Measurements from ENCODE around the gene GRID1. TPM values are rescaled to one million over a fixed set of nuclear protein-coding genes. Genes with fewer than 3 reads are reported as not detected.

GRID1 gene
- total and polyA plus RNA-seq, 9 of the 15 experiments (the other 6 are each of a cell fraction or from before 2014, with no cell fraction given), result 0.01 to 7.2 (median 1.2) TPM

- H3K27ac ChIP-seq (ENCODE audit: extremely low read depth, low read depth, low read length), result no peak overlapping the region
- no peak for ATAC-seq
- H3K9me3 ChIP-seq (replicated peaks; ENCODE audit: control insufficient read depth, insufficient read depth, low read depth, low read length), result no peaks in the 10 kb centered on the region
- intact Hi-C loops (cut with micrococcal nuclease), result no loop called here
- WGBS (ENCODE audit: insufficient coverage, low coverage, missing lambda C conversion rate), result 0% methylated on average over 9 of the region's 18 CpGs
- H3K4me2 ChIP-seq (ENCODE audit: insufficient read depth, low read length), result no peak overlapping the region
- no peaks in the 10 kb centered on the region for H3K9me1 ChIP-seq (ENCODE audit: control insufficient read depth, insufficient read depth, low read length)
- in situ Hi-C loops (cut with MboI), result no loop called here
- no peaks in the 10 kb centered on the region for H4K20me1 ChIP-seq (replicated peaks; ENCODE audit: control insufficient read depth, insufficient read depth, low read length)
- H3K4me1 ChIP-seq (replicated peaks in 1 of 2; ENCODE audit: control insufficient read depth in 2 of 2, insufficient read depth in 2 of 2, low read length in 2 of 2), result no peaks in the 10 kb centered on the region
- no peak overlapping the region for H3K9ac ChIP-seq (ENCODE audit: insufficient read depth in 1 of 2, low read depth in 2 of 2, low read length in 2 of 2)
- H3K36me3 ChIP-seq (ENCODE audit: control insufficient read depth, insufficient read depth, low read length), result no peaks in the 10 kb centered on the region
- ChIA-PET CTCF (ENCODE audit: low intra/inter-chr PET ratio) (no interaction called here), POLR2A (no interaction called here)
- H2AFZ ChIP-seq (ENCODE audit: low read depth, low read length), result no peak overlapping the region
- no peak overlapping the region for H3K4me3 ChIP-seq
- H3K79me2 ChIP-seq (ENCODE audit: control insufficient read depth, insufficient read depth, low read length), result no peaks in the 10 kb centered on the region
- DNase-seq (ENCODE audit: extremely low read depth in 1 of 4, low spot score in 3 of 4), result no peak
- FAIRE-seq, result no peak
- H3K27me3 ChIP-seq (ENCODE audit: control insufficient read depth in 2 of 2, insufficient read depth in 2 of 2, low read length in 2 of 2), result peaks cover 0 to 12% of the 10 kb centered on the region in 2 experiments; a peak in 2 of 5 replicates
- TF ChIP-seq CBX8 (IDR thresholded peaks at IDR 0.05; ENCODE audit: borderline replicate concordance, extremely low read depth, low read depth, low read length, poor library complexity, severe bottlenecking) (no peak), NFE2 (IDR thresholded peaks at IDR 0.05; ENCODE audit: low read depth) (no peak), TRIM24 (IDR thresholded peaks at IDR 0.05) (no peak), ZBTB49 (CRISPR knock-in tag; IDR thresholded peaks at IDR 0.05; ENCODE audit: borderline replicate concordance) (no peak), NFYB (IDR thresholded peaks at IDR 0.05; ENCODE audit: extremely low read depth, insufficient read length) (no peak), SRSF3 (IDR thresholded peaks at IDR 0.05; ENCODE audit: insufficient read depth, low read length) (no peak), BHLHE40 (IDR thresholded peaks at IDR 0.05; ENCODE audit: low read length) (no peak)
- no TSS peak for BruUV-seq (replicated peaks)
Observed at GRCh38 chr10:86353506-86354485, 12.8 kb downstream of the GRID1 start.
